Measurements from ENCODE around the gene C5AR2.
"Not testable (repeated sequence)": the region's sequence is repeated elsewhere in the genome, so short reads cannot be mapped to it uniquely, and the experiment has no call there.

C5AR2 gene

GRCh38 chr19:47331931-47332547 lies at the start of gene C5AR2:
C5AR2 (plus strand) TSS chr19:47332175; CDS start chr19:47340800, 8,625 bp downstream.
- no peak for DNase-seq

- DNase-seq = no peak
These were observed 48.4 kb upstream of the C5AR2 start for GRCh38 chr19:47283405-47284059.

GRCh38 chr19:47284324-47284899 lies 47.6 kb upstream of the C5AR2 start:
- peak; percentile 68 for DNase-seq

- peak; percentile 77 for DNase-seq
These were observed 35.9 kb upstream of the C5AR2 start for GRCh38 chr19:47296036-47296435.

- DNase-seq = not testable (repeated sequence)
These were observed 31.1 kb upstream of the C5AR2 start for GRCh38 chr19:47300867-47301266.

- no peak for DNase-seq
These were observed 29.7 kb upstream of the C5AR2 start for GRCh38 chr19:47302249-47302648.

- DNase-seq = no peak
These were observed 28.0 kb upstream of the C5AR2 start for GRCh38 chr19:47303966-47304365.

- peak; percentile 53 for DNase-seq
These were observed 26.6 kb upstream of the C5AR2 start for GRCh38 chr19:47305309-47305751.

- no peak for DNase-seq
These were observed 25.7 kb upstream of the C5AR2 start for GRCh38 chr19:47306303-47306702.

- no peak for DNase-seq
These were observed 22.9 kb upstream of the C5AR2 start for GRCh38 chr19:47309038-47309437.

- DNase-seq = no peak
These were observed 22.4 kb upstream of the C5AR2 start, which contains the start of gene C5AR1 for GRCh38 chr19:47309608-47310007. C5AR1 (plus strand) TSS chr19:47309861; CDS start chr19:47309896, 35 bp downstream.

- DNase-seq = no peak
These were observed 21.7 kb upstream of the C5AR2 start for GRCh38 chr19:47310323-47310722.

GRCh38 chr19:47310819-47311218 lies 21.2 kb upstream of the C5AR2 start:
- no peak for DNase-seq

- no peak for DNase-seq
These were observed 19.5 kb upstream of the C5AR2 start for GRCh38 chr19:47312366-47313006.

- DNase-seq = no peak
These were observed 18.1 kb upstream of the C5AR2 start for GRCh38 chr19:47313754-47314295.

- DNase-seq = no peak
These were observed 16.7 kb upstream of the C5AR2 start for GRCh38 chr19:47315125-47315821.

GRCh38 chr19:47316513-47316912 lies 15.5 kb upstream of the C5AR2 start:
- no peak for DNase-seq

- no peak for DNase-seq
These were observed 11.8 kb upstream of the C5AR2 start for GRCh38 chr19:47319923-47320871.

GRCh38 chr19:47321630-47322029 lies 10.3 kb upstream of the C5AR2 start:
- DNase-seq = no peak

- no peak for DNase-seq
These were observed 9.9 kb upstream of the C5AR2 start for GRCh38 chr19:47322058-47322457.

GRCh38 chr19:47323409-47323808 lies 8.6 kb upstream of the C5AR2 start:
- DNase-seq = no peak

GRCh38 chr19:47323872-47324271 lies 8.1 kb upstream of the C5AR2 start:
- DNase-seq = no peak
